ELF-1 (cell line): ENCODE data around the gene ABCC6.

Source experiments
- DNase-seq: peaks from one replicate; pipeline ENCODE4 v3.0.0-alpha.2; 2016; ENCODE audit warnings: low read depth, low spot score

ABCC6 gene

GRCh38 chr16:16141784-16142396 is 81.4 kb downstream of the ABCC6 start:
- DNase-seq = no peak

- no peak for DNase-seq
Observed at GRCh38 chr16:16141141-16141540, 82.2 kb downstream of the ABCC6 start.

GRCh38 chr16:16140537-16140936 is 82.8 kb downstream of the ABCC6 start:
- no peak for DNase-seq

- no peak for DNase-seq
Observed at GRCh38 chr16:16139806-16140205, 83.5 kb downstream of the ABCC6 start.

- no peak for DNase-seq
Observed at GRCh38 chr16:16139061-16139460, 84.2 kb downstream of the ABCC6 start.

GRCh38 chr16:16138034-16138635 is 85.2 kb downstream of the ABCC6 start:
- DNase-seq = no peak

GRCh38 chr16:16137110-16137509 is 86.2 kb downstream of the ABCC6 start:
- peak; percentile 24 for DNase-seq

GRCh38 chr16:16136588-16136987 is 86.7 kb downstream of the ABCC6 start:
- DNase-seq = no peak

GRCh38 chr16:16133943-16134604 is 89.2 kb downstream of the ABCC6 start:
- no peak for DNase-seq

- DNase-seq = no peak
Observed at GRCh38 chr16:16131659-16132058, 91.6 kb downstream of the ABCC6 start.

GRCh38 chr16:16131204-16131603 is 92.1 kb downstream of the ABCC6 start:
- DNase-seq = no peak

GRCh38 chr16:16127469-16128116 is 95.7 kb downstream of the ABCC6 start:
- peak; percentile 86 for DNase-seq

GRCh38 chr16:16126896-16127295 is 96.4 kb downstream of the ABCC6 start:
- no peak for DNase-seq

- DNase-seq = no peak
Observed at GRCh38 chr16:16124974-16125373, 98.3 kb downstream of the ABCC6 start.

GRCh38 chr16:16124438-16124837 is 98.9 kb downstream of the ABCC6 start:
- no peak for DNase-seq

- no peak for DNase-seq
Observed at GRCh38 chr16:16122264-16122663, 101.0 kb downstream of the ABCC6 start.

GRCh38 chr16:16121185-16121727 is 102.0 kb downstream of the ABCC6 start:
- DNase-seq = no peak

GRCh38 chr16:16120382-16121184 is 102.7 kb downstream of the ABCC6 start:
- no peak for DNase-seq

GRCh38 chr16:16120044-16120381 is 103.3 kb downstream of the ABCC6 start:
- DNase-seq = no peak

GRCh38 chr16:16118337-16118736 is 105.0 kb downstream of the ABCC6 start:
- no peak for DNase-seq

GRCh38 chr16:16116841-16117240 is 106.5 kb downstream of the ABCC6 start:
- no peak for DNase-seq

- DNase-seq = no peak
Observed at GRCh38 chr16:16113076-16113475, 110.2 kb downstream of the ABCC6 start.
